H1 (cell line): ENCODE results near the gene VWA5B2. TPM values are rescaled to one million over a fixed set of nuclear protein-coding genes. Genes with fewer than 3 reads are reported as not detected.

Source experiments
- CTCF ChIA-PET: fragments of 300-600 bp; sonication (Branson Sonifier 250); formaldehyde crosslinking; loops from one replicate; lab custom pipeline; 2021; ENCODE audit not compliant: partially characterized antibody; lab: Charles Lee
- POLR2A ChIA-PET: fragments of 300-600 bp; sonication (Branson Sonifier 250); formaldehyde crosslinking; loops from one replicate; lab custom pipeline; 2021; ENCODE audit warnings: inconsistent platforms; ENCODE audit not compliant: partially characterized antibody; lab: Charles Lee
- DNase-seq, 2 experiments: peaks; one replicate each; pipeline versions ENCODE4 v3.0.0 to v3.0.0-alpha.2; 2010 to 2022; ENCODE audit warnings: low spot score in 2 of 2, low read depth in 1 of 2, mixed read lengths in 1 of 2
- FAIRE-seq: peaks from 2 replicates; lab custom pipeline; 2011; peaks lifted over from hg19 to GRCh38; lab: Jason Lieb, UNC
- H2AFZ ChIP-seq: 2 replicates; pipeline ENCODE4 v1.8.1; 2012; ENCODE audit warnings: low read length, inconsistent platforms
- H2AK5ac ChIP-seq: 2 replicates; pipeline ENCODE4 v1.6.1; 2013; ENCODE audit warnings: low read depth, low read length
- H2BK120ac ChIP-seq: replicated peaks from 2 replicates; pipeline ENCODE3; 2013; ENCODE audit warnings: low read depth, low read length, inconsistent platforms
- H2BK12ac ChIP-seq: 2 replicates; pipeline ENCODE4 v1.6.1; 2013; ENCODE audit warnings: low read depth, low read length
- H2BK15ac ChIP-seq: 2 replicates; pipeline ENCODE4 v1.6.1; 2013; ENCODE audit warnings: low read length
- H2BK20ac ChIP-seq: 2 replicates; pipeline ENCODE4 v1.6.1; 2013; ENCODE audit warnings: low read length
- H2BK5ac ChIP-seq: 2 replicates; pipeline ENCODE4 v1.6.1; 2013; ENCODE audit warnings: low read depth, low read length
- H3K14ac ChIP-seq: 2 replicates; pipeline ENCODE4 v1.6.1; 2013; ENCODE audit warnings: inconsistent platforms; ENCODE audit not compliant: insufficient read length
- H3K18ac ChIP-seq: 2 replicates; pipeline ENCODE4 v1.6.1; 2013; ENCODE audit warnings: low read length; ENCODE audit errors: extremely low read depth
- H3K23ac ChIP-seq: 2 replicates; pipeline ENCODE4 v1.6.1; 2013; ENCODE audit warnings: inconsistent platforms; ENCODE audit not compliant: insufficient read length
- H3K23me2 ChIP-seq: 2 replicates; pipeline ENCODE4 v1.6.1; 2013; ENCODE audit warnings: low read depth, low read length
- H3K27ac ChIP-seq: 2 replicates; pipeline ENCODE4 v1.6.1; 2011; ENCODE audit warnings: low read depth, low read length, inconsistent platforms
- H3K27me3 ChIP-seq, 4 experiments: replicated peaks in 1 of 4; 1 replicate in 1 of 4; 2 replicates in 3 of 4; pipeline versions ENCODE4 v1.6.1 to v1.8.1; 2011 to 2013; ENCODE audit warnings: low read length in 3 of 4, mild to moderate bottlenecking in 3 of 4, inconsistent platforms in 2 of 4, mixed read lengths in 2 of 4, moderate library complexity in 1 of 4; ENCODE audit not compliant: control insufficient read depth in 3 of 4, insufficient read depth in 3 of 4; ENCODE audit errors: extremely low read depth in 1 of 4
- H3K36me3 ChIP-seq, 4 experiments: 2 replicates each; pipeline versions ENCODE4 v1.6.1 to v1.8.1; 2011 to 2013; ENCODE audit warnings: mild to moderate bottlenecking in 4 of 4, low read length in 3 of 4, moderate library complexity in 2 of 4, control low read depth in 1 of 4, inconsistent platforms in 1 of 4; ENCODE audit not compliant: insufficient read depth in 4 of 4, control insufficient read depth in 2 of 4
- H3K4ac ChIP-seq: replicated peaks from 2 replicates; pipeline ENCODE3; 2013; ENCODE audit warnings: low read length, low read depth, mixed read lengths, inconsistent platforms; ENCODE audit not compliant: insufficient read length
- H3K4me1 ChIP-seq, 4 experiments: replicated peaks in 1 of 4; 1 replicate in 1 of 4; 2 replicates in 3 of 4; pipeline versions ENCODE4 v1.6.1 to v1.8.1; 2011 to 2013; ENCODE audit warnings: low read length in 3 of 4, inconsistent platforms in 2 of 4, mixed read lengths in 1 of 4; ENCODE audit not compliant: insufficient read depth in 4 of 4, control insufficient read depth in 3 of 4
- H3K4me2 ChIP-seq, 2 experiments: 2 replicates each; pipeline versions ENCODE4 v1.6.1 to v1.8.1; 2011 to 2013; ENCODE audit warnings: low read depth in 2 of 2, low read length in 2 of 2, control low read depth in 1 of 2, inconsistent platforms in 1 of 2, mild to moderate bottlenecking in 1 of 2; ENCODE audit not compliant: insufficient read depth in 1 of 2
- H3K4me3 ChIP-seq, 4 experiments: fragments of 200-600, 300-600 bp in 1 of 4; sonication (generic), shearing (Covaris generic), sonication (Bioruptor Twin) in 1 of 4; 2 replicates each; pipeline versions ENCODE4 v1.5.1 to v1.8.1; 2011 to 2016; ENCODE audit warnings: low read length in 4 of 4, low read depth in 3 of 4, control low read depth in 2 of 4, inconsistent platforms in 2 of 4, mild to moderate bottlenecking in 2 of 4, mixed read lengths in 1 of 4, moderate library complexity in 1 of 4; ENCODE audit not compliant: insufficient read depth in 2 of 4; ENCODE audit errors: extremely low read depth in 1 of 4
- H3K56ac ChIP-seq: replicated peaks from 2 replicates; pipeline ENCODE3; 2013; ENCODE audit warnings: low read depth, mild to moderate bottlenecking, mixed read lengths, low read length, inconsistent platforms; ENCODE audit not compliant: insufficient read length
- H3K79me1 ChIP-seq: 2 replicates; pipeline ENCODE4 v1.6.1; 2013; ENCODE audit warnings: low read depth, low read length, control low read depth
- H3K79me2 ChIP-seq, 2 experiments: 2 replicates each; pipeline versions ENCODE4 v1.6.1 to v1.8.1; 2012 to 2013; ENCODE audit warnings: low read length in 2 of 2, mild to moderate bottlenecking in 2 of 2, inconsistent platforms in 1 of 2; ENCODE audit not compliant: insufficient read depth in 2 of 2, control insufficient read depth in 1 of 2
- H3K9ac ChIP-seq, 4 experiments: replicated peaks in 1 of 4; 1 replicate in 1 of 4; 2 replicates in 3 of 4; pipeline versions ENCODE4 v1.6.1 to v1.8.1; 2011 to 2013; ENCODE audit warnings: low read depth in 3 of 4, low read length in 3 of 4, control low read depth in 2 of 4, mild to moderate bottlenecking in 2 of 4, moderate library complexity in 2 of 4, inconsistent platforms in 1 of 4; ENCODE audit errors: extremely low read depth in 1 of 4
- H3K9me3 ChIP-seq, 2 experiments: 2 replicates each; pipeline versions ENCODE4 v1.6.1 to v1.8.1; 2012 to 2013; ENCODE audit warnings: mild to moderate bottlenecking in 2 of 2, moderate library complexity in 2 of 2, control low read depth in 1 of 2, inconsistent platforms in 1 of 2, low read depth in 1 of 2, low read length in 1 of 2, mixed read lengths in 1 of 2; ENCODE audit not compliant: insufficient read depth in 2 of 2
- H4K20me1 ChIP-seq, 2 experiments: replicated peaks in 1 of 2; 2 replicates each; pipeline versions ENCODE3 to v1.8.1; 2011 to 2013; ENCODE audit warnings: inconsistent platforms in 2 of 2, low read length in 2 of 2, mild to moderate bottlenecking in 1 of 2; ENCODE audit not compliant: insufficient read depth in 2 of 2, control insufficient read depth in 1 of 2
- H4K5ac ChIP-seq: 2 replicates; pipeline ENCODE4 v1.6.1; 2013; ENCODE audit warnings: low read length, low read depth, mixed read lengths, inconsistent platforms; ENCODE audit not compliant: insufficient read length
- H4K8ac ChIP-seq: 2 replicates; pipeline ENCODE4 v1.8.0; 2013; ENCODE audit warnings: mild to moderate bottlenecking, moderate library complexity, low read length, inconsistent platforms; ENCODE audit not compliant: insufficient read depth; ENCODE audit errors: extremely low read depth
- H4K91ac ChIP-seq: replicated peaks from 2 replicates; pipeline ENCODE3; 2013; ENCODE audit warnings: low read length, mixed read lengths, inconsistent platforms; ENCODE audit not compliant: insufficient read length
- CREB1 ChIP-seq: IDR thresholded peaks from 2 replicates; pipeline ENCODE4 v1.6.1; 2012; ENCODE audit warnings: inconsistent platforms
- JUND ChIP-seq: IDR thresholded peaks from 2 replicates; pipeline ENCODE4 v1.6.1; 2011; ENCODE audit warnings: mild to moderate bottlenecking, improper control_type of control experiment, low read length
- KDM1A ChIP-seq: fragments of 200-600, 300-600 bp; sonication (generic); IDR thresholded peaks from 2 replicates; pipeline ENCODE4 v1.7.1; 2016; ENCODE audit warnings: mild to moderate bottlenecking, low read length, borderline replicate concordance
- PHF8 ChIP-seq: fragments of 200-600 bp; sonication (generic); conservative IDR thresholded peaks from 2 replicates; pipeline ENCODE4 v1.7.1; 2012; ENCODE audit warnings: low read depth, mild to moderate bottlenecking, inconsistent platforms, low read length, moderate library complexity
- POLR2AphosphoS5 ChIP-seq: IDR thresholded peaks from 2 replicates; pipeline ENCODE4 v1.6.1; 2011; ENCODE audit warnings: low read depth, low read length
- RNF2 ChIP-seq: fragments of 200-900, 300-1000 bp; sonication (generic); IDR thresholded peaks from 2 replicates; pipeline ENCODE4 v1.7.1; 2016; ENCODE audit warnings: borderline replicate concordance, low read depth, mild to moderate bottlenecking, antibody characterized with exemption, low read length; ENCODE audit not compliant: poor library complexity, severe bottlenecking; ENCODE audit errors: missing control alignments
- TCF12 ChIP-seq: IDR thresholded peaks from 2 replicates; pipeline ENCODE4 v1.6.1; 2011; ENCODE audit warnings: low read depth, mild to moderate bottlenecking, low read length
- ZNF274 ChIP-seq: IDR thresholded peaks from 2 replicates; pipeline ENCODE4 v1.7.0; 2012; ENCODE audit warnings: low read length, borderline replicate concordance; ENCODE audit errors: extremely low read depth
- WGBS, 2 experiments: shearing (Covaris generic) in 1 of 2; methylation state at CpG; one replicate each; pipeline versions ENCODE4 v1.1.6 to v1.1.7; 2013 to 2015; ENCODE audit warnings: low lambda C conversion rate in 2 of 2, mixed read lengths in 2 of 2, inconsistent platforms in 1 of 2, low coverage in 1 of 2, missing lambda C conversion rate in 1 of 2; ENCODE audit not compliant: insufficient replicate concordance in 2 of 2, insufficient coverage in 1 of 2, insufficient read length in 1 of 2; ENCODE audit errors: extremely low coverage in 1 of 2, missing lambda C conversion rate in 1 of 2; 5-methylcytosine and 5-hydroxymethylcytosine counted together
- polyA plus RNA-seq, 7 experiments: library from polyadenylated mRNA; depleted of rRNA in 3 of 7; stranded (reverse) in 5 of 7; unstranded in 2 of 7; fragments of >200 nt in 5 of 7; fragments of 200-250 nt in 2 of 7; gene quantifications; 1 replicate in 5 of 7; 2 replicates in 1 of 7; 4 replicates in 1 of 7; pipeline versions ENCODE4 v1.2.1 to v1.2.3, GENCODE V29; 2011 to 2013; ENCODE audit warnings: missing spikeins in 2 of 7, mixed read lengths in 2 of 7
- total RNA-seq: library from RNA; stranded (reverse); fragmentation: NEBNext Ultra II Directional; extraction: Animal tissue kit (Norgen Biotek cat#: 25700); gene quantifications from 2 replicates; pipeline ENCODE4 v1.2.1, GENCODE V29; 2021
- TF ChIP-seq, protein P1 (sequence below): IDR thresholded peaks from 2 replicates; pipeline ENCODE4 v1.6.1; 2012; ENCODE audit warnings: low read length, inconsistent platforms

The VWA5B2 gene
- total and polyA plus RNA-seq, 2 of the 8 experiments (the other 6 are each of a cell fraction or from before 2014, with no cell fraction given) = 0.53 to 0.56 TPM

DNA sequence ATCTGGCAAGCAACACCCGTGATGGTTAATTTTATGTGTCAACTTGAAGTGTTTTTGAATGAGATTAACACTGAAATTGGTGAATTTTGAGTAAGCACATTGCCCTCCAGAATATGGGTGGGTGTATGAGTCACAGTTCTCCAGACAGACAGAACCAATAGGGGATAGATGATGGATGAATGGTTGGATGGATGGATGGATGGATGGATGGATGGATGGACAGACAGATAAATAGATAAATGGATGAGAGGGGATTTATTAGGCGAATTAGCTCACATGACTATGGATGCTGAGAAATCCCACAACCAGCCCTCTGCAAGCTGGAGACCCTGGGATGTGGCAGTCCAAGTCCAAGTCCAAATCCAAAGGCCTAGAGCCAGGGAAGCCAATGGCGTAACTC is 5.4 kb upstream of the VWA5B2 start:
- Histone ChIP-seq H2BK15ac (no peak overlapping the region), H3K18ac (no peak overlapping the region), H3K14ac (no peak overlapping the region), H3K9ac (no peak overlapping the region), H3K36me3 (no peaks in the 10 kb centered on the region), H3K4me2 (no peak overlapping the region), H2BK5ac (no peak overlapping the region), H3K9me3 (no peaks in the 10 kb centered on the region), H2BK120ac (no peak overlapping the region), H2AK5ac (no peak overlapping the region), H3K27ac (no peak overlapping the region), H3K4me3 (no peak overlapping the region), H3K4me1 (peaks cover 0 to 4% (median 2%) of the 10 kb centered on the region in 4 experiments; a peak in 3 of 7 replicates), H3K23me2 (peaks cover 2% of the 10 kb centered on the region; the same call in 1 of the 2 replicates), H2AFZ (no peak overlapping the region), H2BK20ac (no peak overlapping the region), H3K56ac (no peak overlapping the region), H4K5ac (no peak overlapping the region), H3K79me2 (no peaks in the 10 kb centered on the region), H4K91ac (no peak overlapping the region), H3K27me3 (peaks cover 6 to 13% (median 12%) of the 10 kb centered on the region in 4 experiments), H3K23ac (no peak overlapping the region), H2BK12ac (no peak overlapping the region), H3K4ac (no peak overlapping the region), H4K20me1 (no peaks in the 10 kb centered on the region), H4K8ac (no peak overlapping the region), H3K79me1 (no peaks in the 10 kb centered on the region)
- 86% methylated on average over 3 of the region's 3 CpGs; no CpG with 5 or more reads in 1 of the 2 experiments for WGBS, 2 experiments
- DNase-seq (no peak), FAIRE-seq (no peak)
- TF ChIP-seq, protein P1, sequence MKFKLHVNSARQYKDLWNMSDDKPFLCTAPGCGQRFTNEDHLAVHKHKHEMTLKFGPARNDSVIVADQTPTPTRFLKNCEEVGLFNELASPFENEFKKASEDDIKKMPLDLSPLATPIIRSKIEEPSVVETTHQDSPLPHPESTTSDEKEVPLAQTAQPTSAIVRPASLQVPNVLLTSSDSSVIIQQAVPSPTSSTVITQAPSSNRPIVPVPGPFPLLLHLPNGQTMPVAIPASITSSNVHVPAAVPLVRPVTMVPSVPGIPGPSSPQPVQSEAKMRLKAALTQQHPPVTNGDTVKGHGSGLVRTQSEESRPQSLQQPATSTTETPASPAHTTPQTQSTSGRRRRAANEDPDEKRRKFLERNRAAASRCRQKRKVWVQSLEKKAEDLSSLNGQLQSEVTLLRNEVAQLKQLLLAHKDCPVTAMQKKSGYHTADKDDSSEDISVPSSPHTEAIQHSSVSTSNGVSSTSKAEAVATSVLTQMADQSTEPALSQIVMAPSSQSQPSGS = no peak
- TF ChIP-seq ZNF274 (no peak), TCF12 (no peak), PHF8 (no peak), RNF2 (no peak), KDM1A (no peak), CREB1 (no peak), POLR2AphosphoS5 (no peak), JUND (no peak)
- ChIA-PET POLR2A (interaction anchor here (1.4 kb wide), 1 partner anchor 29 kb away, joined by 3 read pairs; no protein-coding TSS in a partner anchor), CTCF (interaction anchor here (0.7 to 10.3 kb wide), 3 partner anchors 16 to 242 kb away, joined by 3 to 183 read pairs (median 52); no protein-coding TSS in a partner anchor)
